Subcutaneous adipose tissue (tissue), 4 donors: ENCODE data around the gene HCRTR2. TPM values are rescaled to one million over a fixed set of nuclear protein-coding genes. Genes with fewer than 3 reads are reported as not detected.

Experiments
- total RNA-seq, 4 donors: library from RNA; depleted of rRNA; stranded (reverse); fragments of >200 nt; gene quantifications; one replicate each; pipeline ENCODE4 v1.1.0, GENCODE V29; 2016
- TF ChIP-seq, protein P1 (sequence below): fragments of 450-650 bp; IDR thresholded peaks from one replicate; pipeline ENCODE4 v1.5.1; 2016; ENCODE audit warnings: low read depth, mild to moderate bottlenecking, control low read depth, antibody characterized with exemption, moderate library complexity

HCRTR2 gene
- total RNA-seq, 4 donors from 2014 or later = 0.38 TPM; not detected in 3

DNA sequence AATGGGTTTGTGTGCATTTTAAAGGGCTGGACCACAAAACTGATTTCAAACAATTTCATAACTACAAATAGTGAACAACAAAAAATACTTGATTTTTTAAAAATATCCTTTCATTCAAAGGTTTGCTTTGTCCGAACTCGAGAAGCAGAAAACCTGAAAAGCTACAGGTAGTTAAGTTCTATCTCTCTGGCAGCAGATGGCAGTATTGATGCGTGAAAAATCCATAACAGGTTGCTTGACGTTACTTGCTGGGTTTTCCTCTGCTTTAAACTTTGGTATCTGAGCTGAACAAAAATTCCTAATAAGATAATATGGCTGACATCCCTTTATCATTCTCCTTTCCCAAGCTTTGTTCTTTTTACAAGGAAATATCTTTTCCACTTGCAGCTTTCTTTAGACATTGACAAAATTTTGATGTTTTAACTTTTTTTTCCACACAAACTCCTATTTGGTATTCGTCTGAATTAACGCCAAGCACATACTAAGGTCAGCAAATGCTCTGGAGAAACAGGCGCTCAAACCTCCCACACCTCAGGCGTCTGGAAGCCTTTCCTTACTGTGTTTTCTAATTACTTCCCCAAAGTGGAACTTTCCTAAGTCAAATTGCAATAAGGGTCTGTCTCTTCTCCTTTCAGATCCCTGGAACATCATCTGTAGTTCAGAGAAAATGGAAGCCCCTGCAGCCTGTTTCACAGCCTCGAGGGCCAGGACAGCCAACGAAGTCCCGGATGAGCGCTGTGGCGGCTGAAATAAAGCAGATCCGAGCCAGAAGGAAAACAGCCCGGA is 102.6 kb downstream of the HCRTR2 start:
- TF ChIP-seq, protein P1, sequence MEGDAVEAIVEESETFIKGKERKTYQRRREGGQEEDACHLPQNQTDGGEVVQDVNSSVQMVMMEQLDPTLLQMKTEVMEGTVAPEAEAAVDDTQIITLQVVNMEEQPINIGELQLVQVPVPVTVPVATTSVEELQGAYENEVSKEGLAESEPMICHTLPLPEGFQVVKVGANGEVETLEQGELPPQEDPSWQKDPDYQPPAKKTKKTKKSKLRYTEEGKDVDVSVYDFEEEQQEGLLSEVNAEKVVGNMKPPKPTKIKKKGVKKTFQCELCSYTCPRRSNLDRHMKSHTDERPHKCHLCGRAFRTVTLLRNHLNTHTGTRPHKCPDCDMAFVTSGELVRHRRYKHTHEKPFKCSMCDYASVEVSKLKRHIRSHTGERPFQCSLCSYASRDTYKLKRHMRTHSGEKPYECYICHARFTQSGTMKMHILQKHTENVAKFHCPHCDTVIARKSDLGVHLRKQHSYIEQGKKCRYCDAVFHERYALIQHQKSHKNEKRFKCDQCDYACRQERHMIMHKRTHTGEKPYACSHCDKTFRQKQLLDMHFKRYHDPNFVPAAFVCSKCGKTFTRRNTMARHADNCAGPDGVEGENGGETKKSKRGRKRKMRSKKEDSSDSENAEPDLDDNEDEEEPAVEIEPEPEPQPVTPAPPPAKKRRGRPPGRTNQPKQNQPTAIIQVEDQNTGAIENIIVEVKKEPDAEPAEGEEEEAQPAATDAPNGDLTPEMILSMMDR = no peak

DNA sequence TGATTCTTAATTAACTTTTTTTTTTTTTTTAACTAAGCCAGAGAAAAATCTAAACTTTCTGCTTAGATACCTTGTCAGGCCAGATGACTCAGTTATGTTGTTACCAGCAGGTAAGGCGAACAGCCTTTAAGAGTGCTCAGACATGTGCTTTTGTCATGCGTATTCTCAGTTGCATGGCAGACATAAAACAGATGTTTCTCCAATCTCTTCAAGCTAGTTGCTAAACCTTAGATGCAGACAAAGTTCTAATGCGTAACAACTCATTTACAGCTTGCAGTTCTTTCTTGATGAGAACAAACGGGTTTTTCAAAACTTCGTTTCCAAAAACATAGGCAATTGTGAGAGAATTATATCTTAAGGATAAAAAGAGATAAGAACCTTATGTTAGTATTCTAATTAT is 103.3 kb downstream of the HCRTR2 start:
- TF ChIP-seq, protein P1 = no peak

DNA sequence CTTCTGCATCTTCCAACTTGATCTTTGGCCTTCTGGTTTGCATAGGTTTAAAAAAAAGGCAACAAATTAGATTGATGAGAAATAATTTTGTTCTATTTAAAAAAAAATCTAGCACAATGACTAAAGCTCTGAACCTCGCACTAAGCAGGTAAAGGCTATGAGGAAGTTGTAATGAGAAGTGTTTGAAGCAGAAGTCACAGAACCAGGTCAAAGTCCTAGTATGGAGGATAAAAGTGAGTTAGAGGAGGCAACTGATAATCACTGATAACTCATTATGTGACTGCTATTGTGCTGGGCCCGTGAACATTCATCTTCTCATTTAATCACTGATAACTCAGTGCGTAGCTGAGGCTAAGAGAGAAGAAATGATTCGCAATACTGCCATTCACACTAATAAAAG is 106.9 kb downstream of the HCRTR2 start:
- TF ChIP-seq, protein P1 = no peak

DNA sequence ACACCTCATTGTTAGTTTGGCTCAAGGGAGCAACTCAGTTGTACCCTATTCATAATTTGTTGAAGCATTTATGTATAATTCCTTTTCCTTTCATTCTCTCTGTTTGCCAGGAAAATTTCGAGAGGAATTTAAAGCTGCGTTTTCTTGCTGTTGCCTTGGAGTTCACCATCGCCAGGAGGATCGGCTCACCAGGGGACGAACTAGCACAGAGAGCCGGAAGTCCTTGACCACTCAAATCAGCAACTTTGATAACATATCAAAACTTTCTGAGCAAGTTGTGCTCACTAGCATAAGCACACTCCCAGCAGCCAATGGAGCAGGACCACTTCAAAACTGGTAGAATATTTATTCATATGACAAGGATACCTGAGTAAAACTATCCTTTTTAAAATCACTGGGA is 107.8 kb downstream of the HCRTR2 start:
- TF ChIP-seq, protein P1 = no peak

DNA sequence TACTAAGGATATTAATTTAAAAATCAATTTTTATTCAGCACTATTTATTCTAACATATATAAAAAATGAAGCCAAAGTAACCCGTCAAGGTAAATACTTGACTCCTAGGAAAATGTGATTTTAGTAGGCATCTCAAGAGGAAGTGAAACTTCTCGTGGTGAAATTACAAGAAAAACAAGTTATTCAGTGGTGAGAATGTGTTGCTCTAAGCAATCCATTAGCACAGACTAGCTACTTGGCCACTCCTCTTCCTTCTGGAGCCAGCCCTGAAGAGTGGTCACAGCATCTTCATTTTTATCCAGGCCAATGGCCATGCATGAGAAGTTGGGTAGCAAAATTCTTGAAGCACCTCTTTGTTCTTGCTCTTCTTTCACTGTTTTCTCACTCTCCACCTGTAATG is 112.5 kb downstream of the HCRTR2 start:
- TF ChIP-seq, protein P1 = no peak

DNA sequence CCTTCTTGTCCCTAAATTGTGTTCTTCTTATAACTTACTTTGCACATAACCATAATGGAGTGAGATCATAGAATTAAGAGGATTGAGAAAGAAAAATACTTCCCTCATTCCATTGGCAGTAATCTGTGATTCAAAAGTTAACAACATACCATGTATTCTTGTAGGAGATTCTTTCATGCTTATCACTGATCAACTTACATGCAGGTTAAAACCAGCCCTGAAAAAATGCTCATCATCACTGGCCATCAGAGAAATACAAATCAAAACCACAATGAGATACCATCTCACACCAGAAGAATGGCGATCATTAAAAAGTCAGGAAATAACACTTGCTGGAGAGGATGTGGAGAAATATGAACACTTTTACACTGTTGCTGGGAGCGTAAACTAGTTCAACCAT is 116.4 kb downstream of the HCRTR2 start:
- TF ChIP-seq, protein P1 = no peak

DNA sequence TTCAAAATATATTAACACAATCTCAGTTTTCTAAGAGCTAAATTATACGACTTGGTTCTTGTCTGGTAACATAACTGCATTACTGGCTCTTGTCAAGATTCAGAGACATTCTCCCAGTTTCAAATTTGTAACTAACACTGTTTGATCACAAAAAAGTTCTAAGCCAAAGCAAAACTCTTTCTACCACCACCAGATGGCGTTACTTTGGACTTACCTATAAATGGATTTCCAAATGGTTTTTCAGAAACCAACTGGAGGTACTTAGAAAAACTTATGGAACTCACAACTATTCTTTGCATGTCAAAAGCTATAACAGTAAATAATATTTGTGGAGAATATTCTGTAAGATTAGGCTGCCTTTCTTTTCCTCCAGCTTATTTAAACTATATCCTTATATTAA is 118.8 kb downstream of the HCRTR2 start:
- TF ChIP-seq, protein P1 = no peak
